Transverse colon (tissue), 4 donors: ENCODE measurements around the gene RAB20.
"Not testable (repeated sequence)": the region's sequence is repeated elsewhere in the genome, so short reads cannot be mapped to it uniquely, and the experiment has no call there.

Experiments used
- CTCF ChIP-seq, 5 experiments: fragments of 200-600 bp in 3 of 5; fragments of 450-650 bp in 2 of 5; sonication (generic) in 3 of 5; IDR thresholded peaks; 1 replicate in 2 of 5; 2 replicates in 3 of 5; pipeline ENCODE4 v1.5.1; 2016 to 2017; ENCODE audit warnings: antibody characterized with exemption in 5 of 5, inconsistent platforms in 3 of 5, mild to moderate bottlenecking in 2 of 5, moderate library complexity in 1 of 5
- EP300 ChIP-seq: sonication (generic); formaldehyde crosslinking; IDR thresholded peaks from one replicate; pipeline ENCODE4 v1.6.1; 2017; ENCODE audit warnings: antibody characterized with exemption, low read depth
- POLR2AphosphoS5 ChIP-seq, 3 donors: sonication (generic); formaldehyde crosslinking; IDR thresholded peaks; one replicate each; pipeline ENCODE4 v1.6.1; 2016; ENCODE audit warnings: antibody characterized with exemption in 3 of 3

- not testable (repeated sequence) for TF ChIP-seq CTCF (IDR thresholded peaks at IDR 0.05); EP300; POLR2AphosphoS5 (IDR thresholded peaks at IDR 0.05)
These were observed 8.4 kb upstream of the RAB20 start for GRCh38 chr13:110569962-110570361.
